ENCODE results near the gene AUP1. TPM values are rescaled to one million over a fixed set of nuclear protein-coding genes. Genes with fewer than 3 reads are reported as not detected.

AUP1 gene
- total and polyA plus RNA-seq, 9 donors: 57.1 to 101 (median 70.4) TPM

GRCh38 chr2:74551942-74552913 lies 22.7 kb upstream of the AUP1 start:
- TF ChIP-seq EP300 (IDR thresholded peaks at IDR 0.05): no peak
- no peak for TF ChIP-seq POLR2A (IDR thresholded peaks at IDR 0.05)
- TF ChIP-seq CTCF (IDR thresholded peaks at IDR 0.05): no peak
- H3K27ac ChIP-seq: no peak overlapping the region
- 86 to 88% (median 86%) methylated on average over 21 of the region's 21 CpGs for WGBS, 3 donors

GRCh38 chr2:74551530-74551929 lies 22.0 kb upstream of the AUP1 start:
- no peaks in the 10 kb centered on the region for H3K9me3 ChIP-seq
- TF ChIP-seq POLR2A (IDR thresholded peaks at IDR 0.05) (no peak), CTCF (IDR thresholded peaks at IDR 0.05) (no peak), EP300 (IDR thresholded peaks at IDR 0.05) (no peak)
- intact Hi-C loops (cut with DNase I): no loop called here
- H3K27ac ChIP-seq: no peak overlapping the region
- no peaks in the 10 kb centered on the region for H3K27me3 ChIP-seq
- no peak for DNase-seq
- H3K4me1 ChIP-seq (ENCODE audit: insufficient read depth): peaks cover 11% of the 10 kb centered on the region
- H3K4me3 ChIP-seq: no peak overlapping the region
- no peaks in the 10 kb centered on the region for H3K36me3 ChIP-seq

More at GRCh38 chr2:74551942-74552913, 22.7 kb upstream of the AUP1 start:
- intact Hi-C loops (cut with DNase I): no loop called here
- DNase-seq: no peak
- no peaks in the 10 kb centered on the region for H3K9me3 ChIP-seq
- no peak overlapping the region for H3K4me3 ChIP-seq
- H3K36me3 ChIP-seq: no peaks in the 10 kb centered on the region
- H3K27me3 ChIP-seq: no peaks in the 10 kb centered on the region
- H3K4me1 ChIP-seq (ENCODE audit: insufficient read depth): peaks cover 11% of the 10 kb centered on the region

GRCh38 chr2:74550231-74550630 lies 20.7 kb upstream of the AUP1 start:
- H3K4me3 ChIP-seq: no peak overlapping the region
- WGBS, 3 donors: 93 to 94% (median 93%) methylated on average over 7 of the region's 7 CpGs
- no peaks in the 10 kb centered on the region for H3K27me3 ChIP-seq
- no peaks in the 10 kb centered on the region for H3K9me3 ChIP-seq
- no peak for DNase-seq
- intact Hi-C loops (cut with DNase I): no loop called here
- TF ChIP-seq POLR2A (IDR thresholded peaks at IDR 0.05): no peak
- TF ChIP-seq CTCF (IDR thresholded peaks at IDR 0.05): no peak
- TF ChIP-seq EP300 (IDR thresholded peaks at IDR 0.05): no peak
- H3K4me1 ChIP-seq (ENCODE audit: insufficient read depth): peaks cover 11% of the 10 kb centered on the region
- no peaks in the 10 kb centered on the region for H3K36me3 ChIP-seq
- no peak overlapping the region for H3K27ac ChIP-seq

- no peaks in the 10 kb centered on the region for H3K9me3 ChIP-seq
- peak; percentile 58 to 78 (median 68) for DNase-seq
- no peaks in the 10 kb centered on the region for H3K27me3 ChIP-seq
- H3K4me1 ChIP-seq (ENCODE audit: insufficient read depth): peaks cover 11% of the 10 kb centered on the region
- 7 to 11% (median 8%) methylated on average over 59 to 85 of the region's 85 CpGs for WGBS, 3 donors
- no peak for TF ChIP-seq EP300 (IDR thresholded peaks at IDR 0.05)
- peak; percentile 18 for TF ChIP-seq POLR2A (IDR thresholded peaks at IDR 0.05)
- intact Hi-C loops (cut with DNase I): no loop called here
- peak overlapping the region in 1 of 2 donors; percentile 16 for H3K27ac ChIP-seq
- no peaks in the 10 kb centered on the region for H3K36me3 ChIP-seq
- peak overlapping the region; percentile 40 for H3K4me3 ChIP-seq
Observed at GRCh38 chr2:74548900-74549826, 19.7 kb upstream of the AUP1 start.
